Head of caudate nucleus (tissue), 42 donors: Measurements from ENCODE around the gene ISLR.
"Not testable (repeated sequence)": the region's sequence is repeated elsewhere in the genome, so short reads cannot be mapped to it uniquely, and the experiment has no call there.

Experiments
- DNase-seq, 42 donors: peaks; one replicate each; pipeline versions ENCODE4 v3.0.0 to v3.0.0-alpha.2; 2020 to 2021; ENCODE audit warnings: mixed read lengths in 7 of 42
- intact Hi-C: fragments of 100-400 bp; cut with DNase I; formaldehyde crosslinking; loops from one replicate; pipeline ENCODE4 v1.15.0; 2022

The ISLR gene

GRCh38 chr15:74134387-74135027, 39.0 kb upstream of the ISLR start:
- intact Hi-C loops: no loop called here
- DNase-seq: peak in 23 of 42 donors; percentile 22 to 81 (median 58)

GRCh38 chr15:74135041-74135565, 38.4 kb upstream of the ISLR start:
- intact Hi-C loops: no loop called here
- no peak for DNase-seq

- DNase-seq: no peak
- intact Hi-C loops: no loop called here
Measured at GRCh38 chr15:74136540-74136813, 37.0 kb upstream of the ISLR start.

- intact Hi-C loops: no loop called here
- peak in 2 of 42 donors; percentile 16 to 41 for DNase-seq
Measured at GRCh38 chr15:74136814-74137536, 36.5 kb upstream of the ISLR start.

- no peak for DNase-seq
Measured at GRCh38 chr15:74137537-74137894, 36.0 kb upstream of the ISLR start.

GRCh38 chr15:74138642-74139041, 34.9 kb upstream of the ISLR start:
- DNase-seq: no peak
- intact Hi-C loops: no loop called here

More at GRCh38 chr15:74137537-74137894, 36.0 kb upstream of the ISLR start:
- intact Hi-C loops: no loop called here

GRCh38 chr15:74141591-74141990, 31.9 kb upstream of the ISLR start:
- no peak for DNase-seq
- intact Hi-C loops: no loop called here

GRCh38 chr15:74144153-74144775, 29.2 kb upstream of the ISLR start:
- DNase-seq: no peak

GRCh38 chr15:74146277-74146800, 27.2 kb upstream of the ISLR start:
- DNase-seq: no peak
- intact Hi-C loops: no loop called here

More at GRCh38 chr15:74144153-74144775, 29.2 kb upstream of the ISLR start:
- intact Hi-C loops: no loop called here

GRCh38 chr15:74147051-74147450, 26.5 kb upstream of the ISLR start:
- no peak for DNase-seq
- intact Hi-C loops: no loop called here

- intact Hi-C loops: no loop called here
- DNase-seq: no peak
Measured at GRCh38 chr15:74155766-74156417, 17.6 kb upstream of the ISLR start.

GRCh38 chr15:74156678-74157411, 16.7 kb upstream of the ISLR start:
- DNase-seq: peak in 17 of 42 donors; percentile 21 to 70 (median 47)
- intact Hi-C loops: no loop called here

GRCh38 chr15:74157868-74158827, 15.4 kb upstream of the ISLR start:
- intact Hi-C loops: no loop called here
- DNase-seq: peak in 41 of 42 donors; percentile 29 to 88 (median 68)

- DNase-seq: no peak
- intact Hi-C loops: no loop called here
Measured at GRCh38 chr15:74158855-74159650, 14.5 kb upstream of the ISLR start.

GRCh38 chr15:74159773-74160172, 13.7 kb upstream of the ISLR start:
- intact Hi-C loops: no loop called here
- DNase-seq: no peak

GRCh38 chr15:74160390-74160789, 13.1 kb upstream of the ISLR start:
- DNase-seq, intact Hi-C loops: not testable (repeated sequence)

- intact Hi-C loops: not testable (repeated sequence)
Measured at GRCh38 chr15:74162195-74162536, 11.3 kb upstream of the ISLR start.

More at GRCh38 chr15:74162195-74162536, 11.3 kb upstream of the ISLR start:
- not testable (repeated sequence) for DNase-seq
